Measurements from ENCODE around the gene RFTN2. TPM values are rescaled to one million over a fixed set of nuclear protein-coding genes. Genes with fewer than 3 reads are reported as not detected.

RFTN2 gene
- total RNA-seq, 2 donors from 2014 or later: 0.55 TPM

- no peak overlapping the region for H3K27ac ChIP-seq (ENCODE audit: low read depth, low read length)
- Mint-ChIP-seq H3K4me3 (no peak overlapping the region), H3K36me3 (ENCODE audit: low read depth) (peaks cover 31% of the 10 kb centered on the region), H3K4me1 (peaks cover 13% of the 10 kb centered on the region), H3K27ac (no peak overlapping the region), H3K9me3 (peaks cover 35% of the 10 kb centered on the region), H3K27me3 (ENCODE audit: insufficient read depth) (no peaks in the 10 kb centered on the region)
- H3K9ac ChIP-seq (ENCODE audit: extremely low read depth, low read length, poor library complexity, severe bottlenecking): no peak overlapping the region
- no peak for DNase-seq
- H3K36me3 ChIP-seq (ENCODE audit: control insufficient read depth, insufficient read depth, low read length): peaks cover 21% of the 10 kb centered on the region
- WGBS, 2 experiments (ENCODE audit: insufficient coverage in 1 of 2, insufficient read length in 1 of 2): 86% methylated on average over 4 of the region's 4 CpGs
- peaks cover 3% of the 10 kb centered on the region for H3K4me1 ChIP-seq (ENCODE audit: control insufficient read depth, insufficient read depth, low read length)
- H3K27me3 ChIP-seq (ENCODE audit: control insufficient read depth, insufficient read depth, low read length, poor library complexity, severe bottlenecking): no peaks in the 10 kb centered on the region
- no peak for TF ChIP-seq CTCF (conservative IDR thresholded peaks at IDR 0.05)
- no peak overlapping the region for H3K4me3 ChIP-seq (ENCODE audit: low read length)
- H3K9me3 ChIP-seq (ENCODE audit: control insufficient read depth, low read length): peaks cover 38% of the 10 kb centered on the region
Measured at GRCh38 chr2:197577446-197577845, 97.9 kb downstream of the RFTN2 start.

GRCh38 chr2:197576631-197577030 lies 98.8 kb downstream of the RFTN2 start:
- WGBS, 2 experiments (ENCODE audit: insufficient coverage in 1 of 2, insufficient read length in 1 of 2): 67 to 72% methylated on average over 3 of the region's 3 CpGs
- peaks cover 28% of the 10 kb centered on the region for H3K36me3 ChIP-seq (ENCODE audit: control insufficient read depth, insufficient read depth, low read length)
- no peaks in the 10 kb centered on the region for H3K27me3 ChIP-seq (ENCODE audit: control insufficient read depth, insufficient read depth, low read length, poor library complexity, severe bottlenecking)
- DNase-seq: no peak
- H3K4me1 ChIP-seq (ENCODE audit: control insufficient read depth, insufficient read depth, low read length): peaks cover 3% of the 10 kb centered on the region
- Mint-ChIP-seq H3K27ac (no peak overlapping the region), H3K36me3 (ENCODE audit: low read depth) (peaks cover 39% of the 10 kb centered on the region), H3K4me3 (no peak overlapping the region), H3K9me3 (peaks cover 42% of the 10 kb centered on the region), H3K27me3 (ENCODE audit: insufficient read depth) (no peaks in the 10 kb centered on the region), H3K4me1 (peaks cover 13% of the 10 kb centered on the region)
- H3K4me3 ChIP-seq (ENCODE audit: low read length): peak overlapping the region; percentile 68
- peaks cover 44% of the 10 kb centered on the region for H3K9me3 ChIP-seq (ENCODE audit: control insufficient read depth, low read length)
- no peak overlapping the region for H3K9ac ChIP-seq (ENCODE audit: extremely low read depth, low read length, poor library complexity, severe bottlenecking)
- no peak for TF ChIP-seq CTCF (conservative IDR thresholded peaks at IDR 0.05)
- no peak overlapping the region for H3K27ac ChIP-seq (ENCODE audit: low read depth, low read length)

- no peaks in the 10 kb centered on the region for H3K27me3 ChIP-seq (ENCODE audit: control insufficient read depth, insufficient read depth, low read length, poor library complexity, severe bottlenecking)
- DNase-seq: no peak
- Mint-ChIP-seq H3K27me3 (ENCODE audit: insufficient read depth) (no peaks in the 10 kb centered on the region), H3K9me3 (peaks cover 42% of the 10 kb centered on the region), H3K27ac (no peak overlapping the region), H3K36me3 (ENCODE audit: low read depth) (peaks cover 42% of the 10 kb centered on the region), H3K4me3 (no peak overlapping the region), H3K4me1 (peaks cover 13% of the 10 kb centered on the region)
- peaks cover 44% of the 10 kb centered on the region for H3K9me3 ChIP-seq (ENCODE audit: control insufficient read depth, low read length)
- no peak overlapping the region for H3K27ac ChIP-seq (ENCODE audit: low read depth, low read length)
- H3K9ac ChIP-seq (ENCODE audit: extremely low read depth, low read length, poor library complexity, severe bottlenecking): no peak overlapping the region
- 97% methylated on average over 2 of the region's 2 CpGs; no CpG with 5 or more reads in 1 of the 2 experiments for WGBS, 2 experiments (ENCODE audit: insufficient coverage in 1 of 2, insufficient read length in 1 of 2)
- H3K4me3 ChIP-seq (ENCODE audit: low read length): peak overlapping the region; percentile 68
- TF ChIP-seq CTCF (conservative IDR thresholded peaks at IDR 0.05): no peak
- peaks cover 3% of the 10 kb centered on the region for H3K4me1 ChIP-seq (ENCODE audit: control insufficient read depth, insufficient read depth, low read length)
- H3K36me3 ChIP-seq (ENCODE audit: control insufficient read depth, insufficient read depth, low read length): peaks cover 28% of the 10 kb centered on the region
Measured at GRCh38 chr2:197575987-197576386, 99.4 kb downstream of the RFTN2 start.

Data from endodermal cell (in vitro differentiated cells).